ENCODE results near the gene FAM229A. TPM values are rescaled to one million over a fixed set of nuclear protein-coding genes. Genes with fewer than 3 reads are reported as not detected.
"Not testable (repeated sequence)": the region's sequence is repeated elsewhere in the genome, so short reads cannot be mapped to it uniquely, and the experiment has no call there.

Gene FAM229A, protein sequence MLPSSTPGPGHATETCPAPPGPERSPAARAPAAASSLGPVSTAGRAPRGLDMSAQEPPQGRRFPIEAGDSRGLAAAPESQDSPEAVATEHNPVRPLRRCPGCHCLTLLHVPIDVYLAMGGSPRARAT
- total RNA-seq, result 1 to 10 TPM; 1.1 to 6.7 (median 4.3) TPM

DNA sequence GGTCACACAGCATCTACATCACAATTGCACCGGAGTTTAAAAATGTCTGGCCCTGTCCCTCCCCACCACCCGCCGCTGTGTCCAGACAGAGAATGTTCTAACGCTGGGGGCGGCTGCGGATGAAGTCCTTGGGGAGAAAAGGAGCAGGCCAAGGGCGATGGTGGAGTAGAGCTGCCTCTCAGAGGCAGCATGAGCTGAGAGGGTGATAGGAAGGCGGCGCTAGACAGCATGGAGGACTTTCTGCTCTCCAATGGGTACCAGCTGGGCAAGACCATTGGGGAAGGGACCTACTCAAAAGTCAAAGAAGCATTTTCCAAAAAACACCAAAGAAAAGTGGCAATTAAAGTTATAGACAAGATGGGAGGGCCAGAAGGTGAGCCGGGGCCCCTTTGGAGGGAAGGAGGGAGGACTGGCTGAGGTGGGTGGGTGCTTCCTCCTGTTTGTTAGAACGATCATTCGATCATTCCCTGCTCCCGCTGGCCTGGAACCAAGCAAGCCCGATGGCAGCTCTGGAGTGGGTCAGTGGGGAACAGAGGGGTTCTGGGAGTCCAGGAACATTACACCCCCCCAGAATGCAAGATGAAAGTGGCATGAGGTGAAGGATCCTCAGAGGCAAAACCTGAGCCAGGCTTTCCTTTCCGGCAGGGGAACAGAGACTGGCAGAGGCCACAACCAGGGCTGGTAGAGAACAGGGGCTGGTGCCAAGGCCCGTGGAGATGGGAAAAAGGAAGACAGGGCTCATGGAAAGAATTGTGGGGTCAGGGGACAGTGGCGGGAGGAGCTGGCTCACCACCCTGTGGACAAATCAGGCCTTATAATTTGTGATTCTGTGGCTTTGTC, at the start of gene FAM229A, which contains the start of gene TSSK3:
Gene FAM229A (minus strand): TSS at position 12 of the 840 bp plus-strand sequence. CDS start 394 bp downstream, outside the sequence.
Gene TSSK3 (plus strand): TSS at position 66 of the 840 bp plus-strand sequence. CDS start 163 bp downstream, at position 229.
- ATAC-seq (replicated peaks in 6 of 8), result peak in 5 of 8 experiments; percentile 1 to 8 (median 7)

DNA sequence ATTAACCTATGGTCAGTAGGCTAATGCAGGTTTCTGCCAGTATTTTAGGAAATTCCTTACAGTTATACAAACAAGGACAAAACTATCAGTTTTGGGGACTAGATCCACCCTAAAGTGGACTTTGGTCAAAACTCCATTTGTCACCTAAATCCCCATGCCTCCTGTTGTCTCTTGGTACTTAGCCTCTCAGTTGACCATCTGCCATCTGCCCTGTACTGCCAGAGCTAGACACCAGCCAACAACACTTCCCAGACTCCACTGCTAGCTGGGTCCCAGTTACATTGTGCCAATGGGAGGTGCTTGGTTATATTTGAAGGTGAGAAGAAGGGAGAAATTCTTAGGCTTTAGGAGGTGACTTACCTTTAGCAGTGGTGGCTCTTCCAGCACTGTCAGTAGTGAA, 49.0 kb upstream of the FAM229A start:
- no peak overlapping the region for H3K4me3 ChIP-seq
- ATAC-seq (replicated peaks in 6 of 8), result no peak
- no peaks in the 10 kb centered on the region for H3K4me1 ChIP-seq (replicated peaks in 1 of 2)
- H3K27ac ChIP-seq, result no peak overlapping the region
- in situ Hi-C loops (cut with MboI; ENCODE audit: low pct_unique_long_range_greater_than_20kb in 2 of 9, low sequenced_read_pairs in 9 of 9, unreplicated experiment in 9 of 9), result loop anchor here in 3 of 9 experiments (25.0 kb wide), 3 partner anchors 376 to 1051 kb away; partner anchors contain the start of genes AZIN2 (in 2 of the 3) and ZSCAN20 (in 1 of the 3)

More for the DNA sequence above, at the start of gene FAM229A, which contains the start of gene TSSK3:
- peak within 1 kb of the TSS; percentile 8 to 62 for H3K27ac ChIP-seq
- peaks cover 20 to 21% of the 10 kb centered on the region in 2 donors for H3K4me1 ChIP-seq (replicated peaks in 1 of 2)
- peak within 1 kb of the TSS; percentile 7 to 31 (median 25) for H3K4me3 ChIP-seq
- WGBS, 10 experiments, result 43 to 100% (median 61%) methylated on average over 1 to 13 of the region's 17 CpGs; no CpG with 5 or more reads in 2 of the 10 experiments
- in situ Hi-C loops (cut with MboI; ENCODE audit: low pct_unique_long_range_greater_than_20kb in 2 of 9, low sequenced_read_pairs in 9 of 9, unreplicated experiment in 9 of 9), result no loop called here

DNA sequence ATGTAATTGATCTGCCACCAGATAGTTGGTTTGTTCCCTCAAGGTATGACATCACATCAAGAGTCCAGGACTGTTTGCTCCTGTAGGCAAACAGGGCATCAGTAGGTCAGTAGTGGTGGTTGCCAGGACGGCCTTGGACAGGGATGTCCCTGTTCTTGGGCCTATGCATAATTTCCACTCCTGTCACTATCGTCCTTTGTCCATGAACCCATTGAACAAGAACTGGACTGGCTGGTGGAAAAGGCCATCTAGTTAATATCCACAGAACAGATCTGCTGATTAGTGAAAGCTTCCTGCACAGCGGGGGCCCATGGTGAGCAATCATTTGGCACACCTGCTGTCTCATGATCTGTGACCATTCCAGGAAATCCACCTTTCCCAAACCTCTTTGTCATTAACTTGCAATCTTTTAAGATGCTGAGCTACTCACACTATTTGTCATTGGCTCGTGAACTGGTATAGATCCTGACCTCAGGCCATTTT, 44.4 kb upstream of the FAM229A start:
- WGBS, 10 experiments, result 25 to 95% (median 72%) methylated on average over 1 to 4 of the region's 4 CpGs; no CpG with 5 or more reads in 1 of the 10 experiments
- in situ Hi-C loops (cut with MboI; ENCODE audit: low pct_unique_long_range_greater_than_20kb in 2 of 9, low sequenced_read_pairs in 9 of 9, unreplicated experiment in 9 of 9), result loop anchor here in 3 of 9 experiments (25.0 kb wide), 3 partner anchors 381 to 1056 kb away; partner anchors contain the start of genes AZIN2 (in 2 of the 3) and ZSCAN20 (in 1 of the 3)

DNA sequence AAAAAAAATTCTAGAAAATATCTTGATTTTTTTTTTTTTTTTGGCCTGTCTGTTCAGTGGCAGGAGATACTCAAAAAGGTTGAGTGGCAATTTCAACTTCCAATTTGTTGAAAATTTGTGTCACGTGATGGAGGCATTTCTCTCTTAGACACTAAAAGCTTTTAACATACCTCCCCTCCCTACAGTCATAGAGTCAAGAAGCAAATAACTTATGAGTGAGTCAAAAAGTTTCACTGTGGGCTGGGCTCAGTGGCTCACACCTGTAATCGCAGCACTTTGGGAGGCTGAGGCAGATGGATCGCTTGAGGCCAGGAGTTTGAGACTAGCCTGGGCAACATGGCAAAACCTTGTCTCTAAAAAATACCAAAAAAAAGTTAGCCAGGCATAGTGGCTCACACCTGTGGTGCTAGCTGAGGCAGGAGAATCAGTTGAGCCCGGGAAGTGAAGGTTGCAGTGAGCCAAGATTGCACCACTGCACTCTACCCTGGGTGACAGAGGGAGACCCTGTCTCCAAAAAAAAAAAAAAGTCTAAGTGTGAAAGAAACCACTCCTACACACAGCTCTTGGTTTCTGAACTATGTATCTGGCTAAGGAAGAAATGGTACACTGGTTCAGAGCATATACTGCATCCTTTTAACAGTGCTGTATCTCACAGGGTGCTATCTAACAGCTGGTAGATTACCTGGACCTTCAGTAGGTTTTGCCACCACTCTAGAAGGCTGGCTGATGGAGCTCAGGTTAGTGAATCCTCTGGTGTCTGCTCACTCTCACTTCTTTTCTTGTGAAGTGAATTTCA, 43.6 kb upstream of the FAM229A start:
- Histone ChIP-seq H3K4me1 (replicated peaks in 1 of 2) (peaks cover 0 to 2% of the 10 kb centered on the region in 2 donors), H3K4me3 (no peak overlapping the region), H3K27ac (no peak overlapping the region)
- 74 to 100% (median 92%) methylated on average over 1 to 4 of the region's 4 CpGs; no CpG with 5 or more reads in 1 of the 10 experiments for WGBS, 10 experiments
- in situ Hi-C loops (cut with MboI; ENCODE audit: low pct_unique_long_range_greater_than_20kb in 2 of 9, low sequenced_read_pairs in 9 of 9, unreplicated experiment in 9 of 9), result loop anchor here in 3 of 9 experiments (25.0 kb wide), 3 partner anchors 381 to 1056 kb away; partner anchors contain the start of genes AZIN2 (in 2 of the 3) and ZSCAN20 (in 1 of the 3)
- no peak for ATAC-seq (replicated peaks in 6 of 8)

More for the DNA sequence above, 44.4 kb upstream of the FAM229A start:
- Histone ChIP-seq H3K4me1 (replicated peaks in 1 of 2) (no peaks in the 10 kb centered on the region), H3K27ac (no peak overlapping the region), H3K4me3 (no peak overlapping the region)
- no peak for ATAC-seq (replicated peaks in 6 of 8)

DNA sequence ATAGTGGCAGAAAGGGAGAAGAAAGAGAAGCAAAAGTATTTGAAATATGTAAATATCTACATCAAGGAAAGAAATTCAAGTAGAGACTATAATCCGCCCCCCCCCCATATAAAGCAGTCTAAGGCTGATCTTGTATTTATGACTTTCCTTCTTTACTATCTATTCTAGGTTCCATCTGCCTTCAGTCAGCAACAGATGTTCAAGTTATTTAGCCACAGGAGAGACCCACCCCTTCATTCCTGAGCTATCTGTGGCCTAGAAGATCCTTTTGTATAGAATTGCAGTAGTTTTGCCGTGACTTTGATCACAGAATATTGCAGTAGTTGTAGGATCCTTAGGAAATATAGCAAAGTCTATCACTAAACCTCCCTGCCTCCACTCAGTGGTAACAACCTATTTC, 42.7 kb upstream of the FAM229A start:
- peak in 1 of 8 experiments; percentile 38 for ATAC-seq (replicated peaks in 6 of 8)
- Histone ChIP-seq H3K27ac (no peak overlapping the region), H3K4me3 (no peak overlapping the region), H3K4me1 (replicated peaks in 1 of 2) (peaks cover 0 to 2% of the 10 kb centered on the region in 2 donors)
- 20 to 100% (median 60%) methylated on average over 1 to 2 of the region's 2 CpGs; no CpG with 5 or more reads in 5 of the 10 experiments for WGBS, 10 experiments
- in situ Hi-C loops (cut with MboI; ENCODE audit: low pct_unique_long_range_greater_than_20kb in 2 of 9, low sequenced_read_pairs in 9 of 9, unreplicated experiment in 9 of 9), result loop anchor here in 3 of 9 experiments (25.0 kb wide), 3 partner anchors 382 to 1057 kb away; partner anchors contain the start of genes AZIN2 (in 2 of the 3) and ZSCAN20 (in 1 of the 3)

DNA sequence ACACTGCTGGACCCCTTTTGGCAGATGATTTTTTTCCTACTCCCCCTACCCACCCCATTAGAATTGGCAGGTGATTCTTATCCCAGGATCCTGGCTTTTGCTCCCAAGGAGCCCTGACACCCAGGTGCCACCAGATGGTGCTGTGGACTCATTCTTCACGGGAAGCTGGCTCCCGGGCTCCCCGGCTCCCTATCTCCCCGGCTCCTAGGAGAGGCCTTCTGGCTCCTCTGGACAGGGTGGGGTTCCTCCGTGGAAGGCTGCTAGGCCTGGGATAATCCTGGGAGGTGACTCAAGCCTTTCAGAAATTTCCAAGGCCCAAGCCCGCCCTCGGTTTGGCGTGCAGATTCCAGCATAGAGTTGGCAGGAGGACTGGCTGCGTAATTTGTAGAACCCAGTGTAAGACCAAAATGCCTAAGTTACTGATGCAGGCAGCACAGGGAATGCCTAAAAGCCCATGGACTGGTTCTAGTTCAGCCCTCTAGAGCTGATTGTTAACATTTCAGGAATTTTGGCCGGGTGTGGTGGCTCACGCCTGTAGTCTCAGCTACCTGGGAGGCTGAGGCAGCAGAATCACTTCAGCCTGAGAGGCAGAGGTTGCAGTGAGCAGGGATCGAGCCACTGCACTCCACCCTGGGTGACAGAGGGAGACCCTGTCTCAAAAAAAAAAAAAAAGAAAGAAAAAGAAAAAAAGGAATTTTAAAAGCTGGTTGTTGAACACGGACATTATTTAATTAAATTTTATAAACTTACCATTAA, 38.8 kb upstream of the FAM229A start:
- H3K27ac ChIP-seq, result no peak overlapping the region
- 13 to 100% (median 82%) methylated on average over 1 to 8 of the region's 13 CpGs for WGBS, 10 experiments
- in situ Hi-C loops (cut with MboI; ENCODE audit: low pct_unique_long_range_greater_than_20kb in 2 of 9, low sequenced_read_pairs in 9 of 9, unreplicated experiment in 9 of 9), result loop anchor here in 3 of 9 experiments (25.0 kb wide), 3 partner anchors 386 to 1061 kb away; partner anchors contain the start of genes AZIN2 (in 2 of the 3) and ZSCAN20 (in 1 of the 3)
- peaks cover under 1 to 2% of the 10 kb centered on the region in 2 donors for H3K4me1 ChIP-seq (replicated peaks in 1 of 2)
- no peak overlapping the region for H3K4me3 ChIP-seq
- ATAC-seq (replicated peaks in 6 of 8), result peak; percentile 97 to 99 (median 98)

DNA sequence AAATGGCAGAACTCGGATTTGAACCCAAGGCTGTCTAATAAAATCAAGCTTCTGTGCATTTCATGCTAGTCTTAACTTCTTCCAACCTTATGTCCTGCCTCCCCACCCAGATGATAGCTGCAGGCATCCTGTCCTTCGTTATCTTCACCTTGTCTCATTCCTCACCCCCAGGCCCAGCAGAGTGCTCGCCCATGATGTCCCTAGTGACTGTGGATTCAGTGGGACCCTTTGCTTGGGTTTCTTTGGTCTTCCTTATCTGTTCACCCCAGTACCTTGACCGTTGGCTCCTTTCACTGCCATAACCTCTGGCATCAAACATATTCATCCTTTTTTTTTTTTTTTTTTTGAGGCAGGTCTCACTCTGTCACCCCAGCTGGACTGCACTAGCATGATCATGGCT, 37.6 kb upstream of the FAM229A start:
- ATAC-seq (replicated peaks in 6 of 8), result no peak
- Histone ChIP-seq H3K27ac (no peak overlapping the region), H3K4me1 (replicated peaks in 1 of 2) (peaks cover 2 to 8% of the 10 kb centered on the region in 2 donors), H3K4me3 (no peak overlapping the region)
- in situ Hi-C loops (cut with MboI; ENCODE audit: low pct_unique_long_range_greater_than_20kb in 2 of 9, low sequenced_read_pairs in 9 of 9, unreplicated experiment in 9 of 9), result loop anchor here in 3 of 9 experiments (25.0 kb wide), 3 partner anchors 387 to 1062 kb away; partner anchors contain the start of genes AZIN2 (in 2 of the 3) and ZSCAN20 (in 1 of the 3)
- WGBS, 10 experiments, result 20 to 93% (median 67%) methylated on average over 1 to 4 of the region's 4 CpGs; no CpG with 5 or more reads in 1 of the 10 experiments

DNA sequence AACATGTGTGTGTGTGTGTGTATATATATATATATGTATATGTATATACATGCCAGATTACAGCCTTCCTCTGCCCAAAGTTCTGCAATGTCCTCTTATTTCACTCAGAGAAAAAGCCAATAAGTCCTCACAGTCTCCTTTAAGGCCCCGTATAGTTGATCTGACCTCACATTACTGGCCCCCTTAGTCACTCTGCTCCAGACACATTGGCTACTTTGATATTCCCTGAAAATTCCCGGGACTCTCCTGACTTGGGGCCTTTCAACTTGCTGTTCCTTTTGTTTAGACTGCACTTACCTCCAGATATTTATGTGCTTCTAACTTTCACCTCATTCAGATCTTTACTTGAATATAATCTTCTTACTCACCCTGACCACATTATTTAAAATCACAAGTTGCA, 36.1 kb upstream of the FAM229A start:
- 17 to 80% (median 61%) methylated on average over 1 to 2 of the region's 2 CpGs; no CpG with 5 or more reads in 3 of the 10 experiments for WGBS, 10 experiments
- Histone ChIP-seq H3K4me1 (replicated peaks in 1 of 2) (peaks cover 4 to 8% of the 10 kb centered on the region in 2 donors), H3K27ac (no peak overlapping the region), H3K4me3 (no peak overlapping the region)
- in situ Hi-C loops (cut with MboI; ENCODE audit: low pct_unique_long_range_greater_than_20kb in 2 of 9, low sequenced_read_pairs in 9 of 9, unreplicated experiment in 9 of 9), result no loop called here
- no peak for ATAC-seq (replicated peaks in 6 of 8)

DNA sequence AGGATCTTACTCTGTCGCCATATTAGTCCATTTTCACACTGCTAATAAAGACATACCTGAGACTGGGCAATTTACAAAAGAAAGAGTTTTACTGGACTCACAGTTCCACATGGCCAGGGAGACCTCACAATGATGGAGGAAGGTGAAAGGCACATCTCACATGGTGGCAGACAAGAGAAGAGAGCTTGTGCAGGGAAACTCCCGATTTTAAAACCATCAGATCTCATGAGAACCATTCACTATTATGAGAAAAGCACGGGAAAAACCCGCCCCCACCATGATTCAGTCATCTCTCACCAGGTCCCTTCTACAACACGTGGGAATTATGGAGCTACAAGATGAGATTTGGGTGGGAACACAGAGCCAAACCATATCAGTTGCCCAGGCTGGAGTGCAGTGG, 34.2 kb upstream of the FAM229A start:
- in situ Hi-C loops (cut with MboI; ENCODE audit: low pct_unique_long_range_greater_than_20kb in 2 of 9, low sequenced_read_pairs in 9 of 9, unreplicated experiment in 9 of 9), result not testable (repeated sequence)

DNA sequence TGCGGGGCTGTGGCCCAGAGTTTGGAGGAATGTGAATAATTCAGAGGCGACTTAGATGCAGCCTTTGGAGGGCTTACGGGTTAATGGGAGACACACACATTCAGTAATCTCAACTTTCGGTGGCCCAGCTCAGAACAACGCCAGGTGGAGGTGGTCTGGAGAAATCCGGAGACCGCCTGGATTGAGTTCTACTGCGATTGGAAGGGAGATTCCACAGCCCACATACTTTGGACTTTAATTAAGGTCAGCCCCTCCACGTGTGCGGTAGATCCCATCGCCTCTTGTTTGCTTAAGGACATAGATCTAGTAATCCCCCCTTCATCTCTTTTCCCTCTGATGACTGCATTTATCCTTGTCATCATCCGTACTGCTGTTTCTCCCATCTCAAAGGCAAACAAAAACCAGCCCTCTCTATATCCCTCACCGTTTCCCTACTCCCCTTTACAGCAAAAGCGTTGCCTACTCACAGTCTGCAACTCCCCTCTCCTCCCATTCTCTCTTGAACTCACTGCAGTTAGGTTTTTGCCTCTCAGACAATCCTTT, 32.7 kb upstream of the FAM229A start:
- Histone ChIP-seq H3K4me1 (replicated peaks in 1 of 2) (peaks cover 10 to 17% of the 10 kb centered on the region in 2 donors), H3K4me3 (peak overlapping the region; percentile 58 to 88 (median 72)), H3K27ac (peak overlapping the region; percentile 87 to 92)
- ATAC-seq (replicated peaks in 6 of 8), result peak in 3 of 8 experiments; percentile 3 to 18 (median 8)
- WGBS, 10 experiments, result 0 to 6% (median 3%) methylated on average over 2 to 12 of the region's 14 CpGs
- in situ Hi-C loops (cut with MboI; ENCODE audit: low pct_unique_long_range_greater_than_20kb in 2 of 9, low sequenced_read_pairs in 9 of 9, unreplicated experiment in 9 of 9), result no loop called here

More for the DNA sequence above, 34.2 kb upstream of the FAM229A start:
- H3K27ac ChIP-seq; H3K4me3 ChIP-seq; ATAC-seq (replicated peaks in 6 of 8): not testable (repeated sequence)
- H3K4me1 ChIP-seq (replicated peaks in 1 of 2), result peaks cover 12 to 17% of the 10 kb centered on the region in 2 donors
- WGBS, 10 experiments, result 50 to 100% (median 90%) methylated on average over 1 to 5 of the region's 5 CpGs; no CpG with 5 or more reads in 2 of the 10 experiments

All from motor neuron (in vitro differentiated cells).